HG03139 (cell line): ENCODE data around the gene AGPAT4.

Experiments
- ATAC-seq: cut with Tn5 transposase; IDR thresholded peaks from one replicate; pipeline ENCODE4 v1.9.1; 2021; ENCODE audit not compliant: unreplicated experiment

Gene AGPAT4

DNA sequence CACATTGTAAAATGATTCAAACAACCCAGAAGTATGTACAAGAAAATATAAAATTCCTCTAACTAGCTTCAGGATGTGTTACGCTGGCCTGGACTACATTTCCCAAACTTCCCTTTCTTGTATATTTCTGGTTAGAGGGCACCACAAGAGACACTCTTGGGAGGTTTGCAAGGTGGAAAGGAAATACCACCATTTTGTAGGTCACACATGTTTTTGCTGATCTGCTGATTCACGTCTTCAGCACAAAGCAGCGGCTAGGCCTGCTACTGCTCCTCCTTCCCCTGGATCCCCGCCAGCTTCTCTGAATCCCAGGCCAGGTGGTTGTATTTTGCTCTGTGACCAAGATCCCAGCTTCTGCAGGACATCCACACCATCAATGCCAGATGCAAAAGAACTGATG lies 104.2 kb downstream of the AGPAT4 start:
- no peak for ATAC-seq

DNA sequence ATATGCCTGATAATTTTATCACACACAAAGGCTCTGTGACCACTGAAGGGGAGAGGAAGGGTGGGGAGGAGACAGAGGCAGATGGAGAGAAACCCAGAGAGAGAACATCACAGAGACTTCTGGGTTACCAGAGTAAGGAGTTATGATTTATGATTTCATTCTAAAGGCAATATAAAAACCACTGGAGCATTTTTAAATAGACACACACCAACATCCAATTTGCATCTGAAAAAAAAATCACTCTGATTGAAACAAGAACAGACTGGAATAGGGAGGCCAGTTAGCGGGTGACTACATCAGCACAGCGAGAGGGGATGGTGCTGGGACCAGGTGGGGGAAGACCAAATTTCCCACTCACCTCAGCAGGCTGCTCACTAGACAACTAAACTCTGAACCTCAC lies 104.8 kb downstream of the AGPAT4 start:
- ATAC-seq: no peak

DNA sequence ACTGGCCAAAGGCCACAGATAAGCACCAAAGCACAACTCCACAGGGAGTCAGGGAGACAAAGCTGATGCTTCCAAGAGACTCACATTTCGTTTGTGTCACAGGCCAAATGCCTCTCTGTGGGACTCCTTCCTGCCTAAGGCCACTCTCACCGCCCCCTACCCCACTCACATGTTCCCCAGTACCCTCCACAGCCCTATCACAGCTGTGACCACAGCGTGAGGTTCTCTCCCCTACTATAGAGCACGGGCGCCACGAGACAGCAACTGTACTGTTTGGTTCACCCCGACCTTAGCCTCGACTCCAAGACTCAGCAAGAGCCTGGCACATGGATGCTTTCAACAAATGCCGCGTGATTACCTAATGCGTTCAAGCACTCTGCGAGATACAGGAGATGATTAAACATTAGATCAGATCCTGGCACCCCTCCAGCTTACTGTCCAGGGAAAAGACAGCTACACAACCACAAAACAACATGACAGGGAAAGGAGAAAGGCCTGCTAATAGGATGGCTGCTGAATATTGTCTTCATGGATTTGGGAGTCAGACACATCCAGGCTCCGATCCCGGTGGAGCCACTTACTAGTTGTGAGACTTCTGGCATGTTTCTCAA lies 105.5 kb downstream of the AGPAT4 start:
- ATAC-seq: no peak

DNA sequence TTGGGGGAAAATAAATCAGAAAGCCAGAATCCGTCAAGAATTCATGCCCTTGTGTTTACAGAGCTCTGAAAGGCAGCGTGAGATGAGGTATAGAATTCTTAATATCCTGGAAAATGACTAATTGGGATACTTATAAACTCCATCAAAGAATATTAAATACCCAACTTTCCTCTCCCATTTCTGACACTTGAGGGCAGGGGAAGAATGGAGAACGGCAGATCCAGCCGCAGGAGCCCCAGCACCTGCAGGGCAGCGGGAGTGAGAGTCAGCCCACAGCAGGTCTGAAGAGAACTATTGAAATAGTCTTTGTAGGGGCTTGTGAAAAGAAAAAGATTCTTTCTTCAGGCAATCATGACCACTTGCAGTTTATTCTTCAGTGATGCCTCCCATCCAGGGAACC lies 107.2 kb downstream of the AGPAT4 start:
- ATAC-seq: no peak

DNA sequence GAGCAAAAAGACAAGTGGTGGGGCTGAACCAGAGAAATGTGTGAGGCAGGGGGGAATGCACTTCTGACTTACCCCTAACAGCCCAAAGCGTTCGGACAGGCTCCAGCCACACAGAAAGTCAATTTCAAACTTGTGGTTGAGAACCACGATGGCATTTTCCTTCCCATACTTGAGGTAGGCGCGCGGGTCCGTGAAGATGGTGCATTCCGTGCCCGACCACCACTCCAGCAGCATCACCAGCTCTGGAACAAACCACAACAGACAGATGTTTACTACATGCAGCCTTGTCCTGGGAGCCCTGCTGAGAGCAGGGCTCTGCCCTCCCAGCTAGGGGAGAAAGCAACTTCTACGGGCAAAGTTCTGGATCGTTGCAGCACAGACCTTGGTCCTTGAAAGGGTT lies 107.7 kb downstream of the AGPAT4 start:
- no peak for ATAC-seq

DNA sequence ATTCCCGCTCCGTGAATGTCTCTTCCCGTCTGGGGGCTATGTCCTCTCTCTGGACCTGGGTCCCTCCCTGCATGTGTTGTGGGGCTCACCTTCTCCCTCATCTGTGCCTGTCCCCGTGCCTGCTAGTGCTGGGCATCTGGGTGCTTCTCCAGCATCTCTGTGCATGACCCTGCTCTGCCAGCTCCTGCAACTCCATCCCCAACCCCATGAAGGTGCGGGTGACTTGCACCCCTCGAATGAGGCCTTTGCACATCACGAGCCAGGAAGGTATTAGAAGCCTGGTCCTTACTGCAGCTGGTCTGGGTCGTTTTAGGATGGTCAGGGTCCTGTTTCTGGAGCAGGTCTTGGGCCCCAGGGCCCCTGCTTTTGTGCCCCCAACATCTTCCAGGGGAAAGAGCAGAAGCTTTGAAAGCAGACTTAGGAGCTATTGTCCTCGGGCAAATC lies 109.7 kb downstream of the AGPAT4 start:
- ATAC-seq: no peak

DNA sequence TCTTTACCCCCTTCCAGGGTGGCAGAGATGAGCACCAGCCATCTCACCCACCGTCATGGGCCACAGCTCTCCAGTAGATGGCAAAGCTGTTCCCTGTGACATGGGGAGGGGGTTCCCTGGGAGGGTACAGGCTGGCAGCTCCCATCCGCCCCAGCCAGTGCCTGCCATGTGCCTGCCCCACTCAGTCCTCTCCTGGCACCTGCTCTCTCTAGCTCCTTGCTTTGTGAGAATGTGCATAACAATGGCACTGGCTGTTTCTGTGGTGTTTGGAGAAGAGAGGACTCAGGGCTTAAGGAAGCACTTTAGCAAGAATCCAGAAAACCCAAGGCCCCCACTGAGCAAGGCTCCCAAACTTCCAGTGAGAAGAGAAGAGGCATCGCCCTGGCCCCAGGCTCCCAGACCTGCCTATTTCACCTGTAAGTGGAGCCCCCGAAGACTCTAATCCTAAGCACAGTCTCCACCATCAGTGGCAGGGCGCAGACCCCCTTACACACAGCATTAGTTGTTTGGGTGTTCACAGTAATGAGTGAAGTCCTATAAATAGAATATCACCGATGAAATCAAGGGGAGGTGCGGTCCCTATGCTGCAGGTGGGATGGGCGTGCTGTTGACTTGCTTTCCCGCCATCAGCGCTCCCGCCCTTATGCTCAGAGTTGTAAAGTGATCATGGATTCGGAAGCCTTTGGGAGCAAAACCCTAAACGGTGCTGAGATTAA lies 110.2 kb downstream of the AGPAT4 start:
- no peak for ATAC-seq

DNA sequence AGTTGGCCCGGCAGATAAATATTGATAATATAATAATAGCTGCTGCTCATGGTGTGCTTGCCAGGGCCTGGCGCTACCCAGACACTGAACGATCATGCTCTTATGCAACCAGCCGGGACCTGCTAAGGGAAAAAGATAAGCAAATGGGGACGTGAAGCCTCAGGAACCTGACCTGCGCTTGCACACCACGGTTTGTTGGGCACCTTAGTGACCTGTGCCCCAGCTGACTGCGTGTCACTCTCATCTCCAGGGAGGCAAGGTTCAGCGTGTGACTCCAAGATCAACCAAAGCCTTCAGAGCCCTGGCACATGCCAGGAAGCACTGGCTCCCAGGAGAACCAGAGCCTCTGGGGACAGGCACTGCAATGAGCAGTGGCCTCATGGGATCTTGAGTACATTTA lies 111.1 kb downstream of the AGPAT4 start:
- ATAC-seq: no peak

DNA sequence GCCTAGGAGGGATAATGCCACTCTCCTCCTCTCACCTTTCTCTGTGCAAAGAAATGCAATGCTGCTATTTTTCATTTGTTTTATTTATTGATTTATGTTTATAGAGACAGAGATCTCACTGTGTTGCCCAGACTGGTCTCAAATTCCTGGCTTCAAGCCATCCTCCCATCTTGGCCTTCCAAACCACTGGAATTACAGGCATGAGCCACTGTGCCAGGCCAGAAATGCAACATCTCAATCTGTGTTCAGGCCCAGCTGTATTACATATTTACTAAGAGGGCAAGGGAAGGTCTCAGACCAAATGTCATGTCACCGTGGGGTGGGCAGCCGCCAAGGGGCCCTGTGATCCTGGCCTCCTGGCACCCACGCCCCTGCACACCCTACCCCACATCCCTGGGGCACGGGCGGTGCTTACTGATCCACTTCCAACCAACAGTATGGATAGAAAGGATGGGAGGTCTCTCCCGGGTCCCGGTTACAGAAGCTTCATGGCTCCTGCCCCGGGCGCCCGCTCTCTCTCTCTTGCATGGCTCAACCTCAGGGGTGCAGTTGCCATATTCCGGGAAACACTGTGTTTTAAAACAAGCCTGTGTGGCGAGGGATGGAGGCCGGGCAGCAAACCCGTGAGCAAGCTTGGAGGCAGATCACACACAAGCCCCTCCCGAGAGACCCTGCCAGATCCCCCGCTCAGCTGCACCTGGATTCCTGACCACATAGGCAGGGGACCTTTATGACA lies 111.8 kb downstream of the AGPAT4 start:
- ATAC-seq: no peak

DNA sequence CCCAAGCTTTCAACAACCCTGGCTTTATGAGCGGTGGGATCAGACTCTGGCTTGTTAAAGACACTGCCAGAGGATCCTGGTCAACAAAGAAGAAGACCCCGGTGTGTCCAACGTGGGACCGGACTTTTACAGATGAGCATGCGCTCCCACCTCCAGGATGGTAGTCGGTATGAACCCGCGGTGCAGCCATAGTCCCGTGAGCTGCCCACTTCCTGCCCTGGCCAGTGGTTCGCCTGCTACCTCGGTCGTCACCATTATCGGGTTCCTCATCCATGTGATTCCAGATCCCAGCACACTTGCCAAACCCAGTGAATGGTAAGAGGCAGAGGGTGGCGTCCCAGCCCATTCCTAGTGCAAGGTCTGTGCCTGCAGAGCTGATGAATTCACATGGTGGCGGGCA lies 112.7 kb downstream of the AGPAT4 start:
- no peak for ATAC-seq

DNA sequence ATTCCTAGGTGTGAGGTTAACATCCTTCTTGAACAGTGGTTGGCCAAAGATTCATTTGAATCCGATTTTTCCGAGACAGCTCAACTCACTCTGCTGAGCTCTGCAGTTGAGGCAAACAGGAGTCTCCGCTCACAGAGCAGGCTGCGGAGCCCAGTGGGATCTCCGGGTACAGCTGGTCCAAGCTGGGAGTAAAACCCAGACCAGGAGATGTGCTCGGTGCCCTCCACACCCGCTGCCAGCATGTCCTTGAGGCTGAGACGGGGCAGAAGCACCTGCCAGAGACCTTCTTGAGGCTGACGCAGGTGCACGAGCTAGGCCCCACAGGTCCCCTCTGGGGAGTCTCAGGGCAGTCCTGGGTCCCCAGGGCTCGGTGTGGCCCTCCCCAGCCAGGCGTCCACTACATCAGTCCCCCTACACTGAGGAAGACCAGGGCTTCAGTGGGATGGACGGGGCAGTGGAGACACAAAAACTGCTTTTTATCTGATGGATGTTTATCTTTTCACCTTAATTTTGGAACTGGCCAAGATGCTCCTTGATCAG lies 119.0 kb downstream of the AGPAT4 start:
- no peak for ATAC-seq

DNA sequence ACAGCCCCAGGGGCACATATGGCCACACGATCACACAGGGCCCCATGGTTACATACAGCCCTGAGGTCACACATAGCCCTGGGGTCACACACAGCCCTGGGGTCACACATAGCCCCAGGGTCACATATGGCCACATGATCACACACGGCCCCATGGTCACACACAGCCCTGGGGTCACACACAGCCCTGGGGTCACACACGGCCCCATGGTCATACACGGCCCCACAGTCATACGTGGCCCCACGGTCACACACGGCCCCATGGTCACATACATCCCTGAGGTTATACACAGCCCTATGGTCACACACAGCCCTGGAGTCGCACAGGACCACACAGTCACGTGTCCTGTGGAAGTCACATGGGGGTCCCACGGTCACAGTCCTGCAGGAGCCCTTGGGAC lies 120.1 kb downstream of the AGPAT4 start:
- no peak for ATAC-seq

DNA sequence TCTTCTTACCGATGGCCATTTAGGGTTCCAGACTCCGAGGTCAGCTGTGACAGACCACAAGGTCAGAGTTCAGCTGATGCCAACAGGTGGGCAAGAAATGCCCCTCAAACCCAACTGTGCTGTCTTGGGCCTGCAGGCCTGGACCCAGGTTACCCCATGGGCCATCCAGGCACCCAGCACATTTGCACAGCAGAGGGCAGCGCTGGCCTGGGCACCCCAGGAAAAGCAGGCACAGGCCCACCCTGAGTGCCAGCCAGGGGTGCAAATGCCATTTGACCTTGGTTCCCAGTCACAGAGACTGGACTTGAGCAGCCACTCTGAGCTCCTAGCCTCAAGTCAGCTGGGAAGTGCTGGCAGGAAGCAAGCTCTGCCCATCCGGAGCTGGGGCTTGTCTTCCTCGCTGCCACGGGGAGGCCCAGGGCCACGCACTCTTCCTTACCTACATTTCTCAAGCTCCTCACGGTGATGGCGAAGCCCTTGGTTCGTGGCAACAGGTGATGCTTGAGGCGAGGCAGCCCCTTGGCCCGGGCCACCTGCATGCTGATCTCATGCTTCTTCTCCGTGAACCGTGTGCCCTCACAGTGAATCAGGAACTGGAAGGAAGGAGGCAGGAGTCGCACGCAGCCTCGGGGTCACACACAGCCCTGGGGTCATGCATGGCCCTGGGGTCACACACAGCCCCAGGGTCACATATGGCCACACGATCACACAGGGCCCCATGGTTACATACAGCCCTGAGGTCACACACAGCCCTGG lies 120.8 kb downstream of the AGPAT4 start:
- ATAC-seq: no peak

DNA sequence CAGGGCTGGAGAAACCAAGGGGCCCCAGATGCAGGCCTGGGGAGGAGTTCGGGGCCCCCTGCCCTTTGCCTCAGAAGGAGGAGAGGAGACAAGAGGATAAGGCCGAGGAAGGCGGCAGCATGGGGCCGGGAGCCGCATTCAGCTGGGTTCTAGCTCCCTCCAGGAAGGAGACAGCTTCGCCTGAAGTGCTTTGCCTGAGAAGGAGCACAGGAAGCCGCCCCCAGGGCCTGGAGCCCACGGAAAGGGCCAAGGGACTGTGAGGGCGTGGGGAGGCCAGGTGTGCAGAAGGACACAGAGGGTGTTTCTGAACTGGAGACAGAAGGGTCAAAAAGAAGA lies 121.4 kb downstream of the AGPAT4 start:
- ATAC-seq: no peak

DNA sequence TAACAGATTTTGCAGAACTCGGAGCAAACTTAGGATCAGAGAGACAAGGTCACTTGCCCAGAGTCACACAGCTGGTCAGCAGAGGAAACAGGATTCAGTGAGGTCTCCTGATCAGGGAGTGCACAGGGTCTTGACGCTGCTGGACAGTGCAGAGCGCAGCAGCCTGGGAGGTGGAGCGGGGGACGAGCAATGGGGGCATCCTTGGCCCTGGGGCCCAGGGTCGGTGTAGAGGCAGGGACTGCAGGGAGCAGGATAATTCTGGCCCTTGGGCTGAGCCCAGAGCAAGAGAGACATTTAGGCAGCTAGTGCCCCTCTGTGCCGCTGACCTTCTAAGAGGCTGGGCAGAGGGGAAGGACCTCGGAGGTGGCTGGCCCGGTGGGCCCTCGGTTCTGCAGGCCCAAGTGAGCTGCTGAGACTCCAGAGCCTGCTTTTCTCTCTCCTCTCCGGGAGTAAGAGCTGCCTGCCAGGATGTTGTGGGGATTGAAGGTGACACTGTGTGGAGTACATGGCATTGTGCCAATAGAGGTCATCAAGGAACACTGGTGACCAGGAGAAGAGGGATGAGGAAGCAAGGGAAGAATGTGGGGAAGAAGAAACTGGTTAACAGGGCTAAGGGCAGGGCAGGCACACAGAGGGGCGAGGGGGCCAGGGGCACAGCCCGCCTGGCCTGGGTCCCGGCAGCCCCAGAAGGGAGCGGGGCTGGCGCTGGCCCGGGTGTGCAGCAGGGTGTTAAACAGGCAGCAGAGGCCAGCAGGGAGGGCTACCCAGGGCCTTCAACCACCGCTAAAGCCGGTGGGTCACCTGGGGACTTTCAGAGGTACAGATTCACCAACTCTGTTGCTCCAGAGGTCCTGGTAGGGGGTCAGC lies 122.0 kb downstream of the AGPAT4 start:
- ATAC-seq: no peak

DNA sequence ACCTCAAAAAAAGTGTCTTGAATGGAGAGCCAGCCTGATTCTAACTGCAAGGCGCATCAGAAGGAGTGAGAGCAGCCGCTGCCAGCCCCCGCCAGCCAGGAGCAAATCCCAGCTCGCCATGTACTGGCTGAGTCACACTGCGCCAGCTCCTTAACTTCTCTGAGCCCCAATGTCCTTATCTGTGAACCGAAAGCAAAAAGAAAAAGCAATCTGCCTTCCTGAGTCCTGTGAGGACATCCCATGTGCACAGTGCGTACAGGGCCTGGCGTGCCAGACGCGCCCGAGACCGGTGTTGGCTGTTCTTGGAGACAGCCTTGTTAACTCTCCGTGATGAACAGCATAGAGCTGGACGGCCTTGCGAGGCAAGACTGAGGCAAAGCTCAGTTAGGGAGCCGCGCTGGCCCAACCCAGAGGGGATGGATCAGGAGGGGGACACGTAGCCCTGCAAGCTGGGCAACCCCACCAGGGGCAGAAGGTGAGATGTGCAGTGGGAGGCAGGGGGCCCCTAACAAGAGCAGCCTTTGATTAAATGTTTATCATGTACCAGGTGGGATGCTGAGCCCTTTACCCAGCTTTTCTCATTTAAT lies 122.7 kb downstream of the AGPAT4 start:
- no peak for ATAC-seq

DNA sequence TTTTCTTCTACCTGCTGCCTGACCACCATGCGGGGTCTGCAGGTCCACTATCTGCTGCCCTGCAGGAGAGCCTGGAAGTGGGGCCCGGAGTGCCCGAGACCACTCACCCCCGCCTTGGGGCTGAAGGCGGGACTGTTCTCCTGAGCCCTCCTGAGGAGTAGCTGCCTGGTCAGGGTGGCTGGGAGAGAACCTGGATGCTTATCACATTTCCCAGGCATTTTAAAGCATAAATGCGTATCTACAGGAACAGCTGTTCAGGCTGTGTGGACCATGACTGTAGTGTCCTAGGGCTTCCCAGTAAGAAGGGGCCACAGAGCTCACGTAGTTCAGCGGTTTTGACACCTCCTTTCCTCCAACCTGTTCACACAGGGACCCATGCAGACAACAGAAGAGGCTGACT lies 123.3 kb downstream of the AGPAT4 start:
- ATAC-seq: no peak

DNA sequence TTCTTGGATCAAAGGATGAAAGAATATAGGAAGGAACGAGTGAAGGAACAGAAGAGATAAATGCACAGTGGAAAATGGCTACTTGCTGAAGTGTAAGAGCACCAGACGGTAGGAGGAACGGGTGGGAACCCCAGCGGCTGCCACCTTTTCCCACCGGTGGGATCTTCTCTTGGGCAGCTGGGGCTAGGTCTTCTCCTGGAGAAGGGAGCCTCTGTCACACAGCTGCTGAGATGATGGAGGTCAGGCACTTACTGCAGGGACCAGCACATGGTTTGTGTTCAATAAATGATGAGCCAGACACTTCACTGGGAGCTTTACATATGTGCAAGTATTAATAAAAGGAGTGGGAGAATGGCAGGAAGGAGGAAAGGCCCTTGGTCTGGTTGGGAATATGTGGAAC lies 123.7 kb downstream of the AGPAT4 start:
- no peak for ATAC-seq

DNA sequence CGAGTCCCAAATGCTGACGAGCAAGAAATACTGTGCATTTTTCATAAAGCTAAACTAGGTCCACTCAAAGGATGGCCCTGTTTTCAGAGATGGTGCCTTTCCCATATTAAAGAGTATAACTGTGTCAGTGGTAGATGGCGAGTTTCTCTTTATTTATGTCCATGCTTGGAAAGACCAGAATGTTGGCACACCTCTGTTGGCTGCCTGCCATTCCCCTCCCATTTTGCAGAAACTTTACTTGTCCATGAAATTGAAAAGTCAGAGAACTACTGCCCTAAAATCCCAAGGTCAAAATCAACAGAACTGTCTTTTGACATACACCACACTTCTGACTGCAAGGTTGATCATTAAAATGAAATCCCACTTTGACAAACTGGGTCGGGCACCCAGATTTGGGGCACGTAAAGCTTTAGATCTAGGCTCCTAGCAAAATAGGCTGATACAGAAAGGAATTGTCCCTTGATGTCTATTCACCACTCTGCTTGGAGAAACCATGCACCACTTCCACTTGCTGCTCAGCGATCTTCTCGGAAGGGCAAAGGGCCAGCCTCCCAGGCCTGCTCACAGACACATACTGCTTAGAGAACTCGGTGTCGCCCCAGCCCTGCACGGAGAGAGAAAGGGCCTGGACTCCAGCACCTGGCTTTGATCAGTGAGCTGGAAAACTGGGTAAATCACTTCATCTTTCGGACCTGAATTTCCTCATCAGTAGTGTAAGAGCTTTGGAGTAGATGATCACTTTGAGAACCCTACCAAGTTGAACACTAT lies 130.0 kb downstream of the AGPAT4 start:
- no peak for ATAC-seq
